Caki2 (cell line): ENCODE data around the gene BCL7B. TPM values are rescaled to one million over a fixed set of nuclear protein-coding genes. Genes with fewer than 3 reads are reported as not detected.
"Not testable (repeated sequence)": the region's sequence is repeated elsewhere in the genome, so short reads cannot be mapped to it uniquely, and the experiment has no call there.

Source experiments
- DNase-seq: peaks from one replicate; pipeline ENCODE4 v3.0.0-alpha.2; 2015; ENCODE audit warnings: low read depth
- in situ Hi-C: cut with HindIII; loops from 2 replicates; pipeline ENCODE4 v1.10.0; 2016; ENCODE audit warnings: low sequenced_read_pairs, low pct_unique_long_range_greater_than_20kb, mixed read lengths
- total RNA-seq: library from RNA; depleted of rRNA; stranded (reverse); fragments of >200 nt; shearing (Covaris generic); gene quantifications from 2 replicates; pipeline ENCODE4 v1.2.3, GENCODE V29; 2014; ENCODE audit warnings: low replicate concordance; rRNA removed

BCL7B gene
- total RNA-seq, 1 experiment from 2014 or later, result 61.7 TPM

DNA sequence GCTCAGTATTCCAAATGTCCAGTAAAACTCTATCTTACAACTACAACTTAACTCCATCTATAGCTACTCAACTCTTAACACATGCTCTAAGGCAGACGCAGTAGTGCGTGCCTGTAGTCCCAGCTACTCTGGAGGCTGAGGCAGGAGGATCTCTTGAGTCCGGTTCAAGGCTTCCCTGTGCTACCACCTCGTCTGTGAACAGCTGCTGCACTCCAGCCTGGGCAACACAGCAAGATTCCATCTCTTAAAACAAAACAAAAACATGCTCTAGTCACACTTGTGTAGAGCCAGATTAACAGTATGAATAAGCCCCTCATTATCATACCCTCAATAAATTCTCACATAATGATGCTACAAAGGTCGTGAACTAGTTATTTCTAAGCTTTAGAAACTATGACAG, 39.0 kb downstream of the BCL7B start:
- in situ Hi-C loops, result no loop called here
- DNase-seq, result no peak

DNA sequence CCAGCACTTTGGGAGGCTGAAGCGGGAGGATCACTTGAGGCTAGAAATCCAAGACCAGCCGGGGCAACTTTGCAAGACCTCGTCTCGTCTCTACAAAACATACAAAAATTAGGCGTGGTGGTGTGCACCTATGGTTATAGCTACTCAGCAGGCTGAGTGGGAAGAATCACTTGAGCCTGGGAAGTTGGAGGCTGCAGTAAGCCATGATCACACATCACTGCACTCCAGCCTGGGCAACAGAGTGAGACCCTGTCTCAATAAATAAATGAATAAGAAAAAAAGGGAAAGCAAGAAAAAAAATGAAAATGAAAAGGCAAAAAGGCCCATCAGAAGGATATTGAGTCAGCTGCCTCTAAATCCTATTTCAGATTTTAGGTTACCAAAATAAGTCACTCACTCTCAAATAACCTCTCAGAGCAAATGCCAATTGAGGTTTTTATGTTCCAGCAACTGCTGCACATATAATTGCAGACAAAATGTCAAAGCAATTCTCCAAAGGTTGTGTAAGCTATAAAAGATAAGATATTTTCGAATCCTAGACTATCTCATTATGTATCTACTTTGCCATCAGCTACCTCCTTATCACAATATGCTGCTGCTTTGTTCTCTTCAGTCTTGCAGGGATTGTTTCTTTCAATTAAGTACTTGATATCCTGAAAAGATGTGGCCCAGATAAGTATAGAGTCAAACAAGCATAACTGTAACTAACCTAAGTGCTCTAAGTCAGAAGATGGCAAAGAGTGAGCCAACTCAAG, 40.1 kb downstream of the BCL7B start:
- in situ Hi-C loops, result no loop called here
- no peak for DNase-seq

DNA sequence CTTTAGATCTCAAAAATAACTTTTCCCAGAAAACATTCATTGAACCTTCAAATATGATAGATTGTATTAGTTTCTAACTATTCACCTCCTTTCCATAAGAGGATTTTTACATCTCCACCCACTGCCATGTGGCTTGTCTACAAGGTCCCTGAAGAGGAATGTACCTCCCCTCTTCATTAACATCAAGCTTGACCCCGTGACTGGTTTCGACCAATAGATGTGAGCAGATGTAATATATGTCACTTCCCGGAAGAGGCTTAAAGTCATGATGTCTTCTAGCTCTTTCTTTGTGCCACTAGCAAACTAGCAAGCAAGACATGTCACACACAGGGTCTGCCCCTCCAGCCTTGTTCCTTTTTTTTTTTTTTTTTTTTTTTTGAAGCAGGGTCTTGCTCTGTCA, 42.3 kb downstream of the BCL7B start:
- DNase-seq, result peak; percentile 22
- in situ Hi-C loops, result no loop called here

DNA sequence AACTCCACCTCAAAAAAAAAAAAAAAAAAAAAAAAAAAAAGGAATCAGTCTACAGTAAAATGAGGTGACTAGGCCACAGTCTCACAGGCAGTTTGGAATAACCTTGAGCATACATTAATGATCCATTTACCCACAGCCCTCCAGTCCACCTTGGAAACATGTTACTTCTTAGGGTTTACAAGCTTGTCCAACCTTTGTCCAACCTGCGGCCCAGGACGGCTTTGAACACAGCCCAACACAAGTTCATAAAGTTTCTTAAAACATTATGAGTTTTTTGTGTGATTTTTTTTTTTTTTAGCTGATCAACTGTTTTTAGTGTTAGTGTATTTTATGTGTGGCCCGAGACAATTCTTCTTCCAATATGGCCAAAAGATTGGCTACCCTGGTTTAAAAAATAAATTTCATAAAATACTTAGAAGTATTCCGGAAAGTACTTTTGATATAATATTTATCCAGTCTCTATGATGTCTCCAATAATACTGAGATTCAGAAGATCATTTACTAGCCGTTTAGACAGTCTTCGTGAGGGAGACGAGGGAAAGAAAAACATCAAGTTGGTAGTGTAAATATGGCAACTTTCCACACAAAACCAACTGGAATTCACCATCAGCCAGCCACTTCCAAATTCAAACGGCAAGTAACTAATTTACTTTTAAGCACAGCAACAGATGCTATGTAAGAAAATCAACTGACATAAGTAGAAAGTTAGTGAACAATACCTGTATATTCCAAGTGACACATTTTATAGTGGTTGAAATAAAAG, 45.3 kb downstream of the BCL7B start:
- peak; percentile 87 for DNase-seq
- in situ Hi-C loops, result no loop called here

DNA sequence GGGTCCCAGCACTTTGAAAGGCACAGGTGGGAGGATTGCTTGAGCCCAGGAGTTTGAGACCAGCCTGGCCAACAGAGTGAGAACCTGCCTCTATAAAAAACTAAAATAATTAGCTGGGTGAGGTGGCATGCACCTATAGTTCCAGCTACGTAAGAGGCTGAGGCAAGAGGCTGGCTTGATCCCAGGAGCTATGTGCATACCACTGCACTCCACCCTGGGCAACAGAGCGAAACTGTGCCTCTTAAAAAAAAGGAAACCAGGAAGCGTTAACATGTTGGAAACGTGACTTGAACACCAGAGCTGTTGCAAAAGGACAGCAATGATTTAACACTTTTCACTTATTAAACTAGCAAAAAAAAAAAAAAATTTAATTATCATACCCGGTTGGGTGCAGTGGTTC, 48.0 kb downstream of the BCL7B start:
- in situ Hi-C loops, result no loop called here
- DNase-seq, result peak; percentile 93

DNA sequence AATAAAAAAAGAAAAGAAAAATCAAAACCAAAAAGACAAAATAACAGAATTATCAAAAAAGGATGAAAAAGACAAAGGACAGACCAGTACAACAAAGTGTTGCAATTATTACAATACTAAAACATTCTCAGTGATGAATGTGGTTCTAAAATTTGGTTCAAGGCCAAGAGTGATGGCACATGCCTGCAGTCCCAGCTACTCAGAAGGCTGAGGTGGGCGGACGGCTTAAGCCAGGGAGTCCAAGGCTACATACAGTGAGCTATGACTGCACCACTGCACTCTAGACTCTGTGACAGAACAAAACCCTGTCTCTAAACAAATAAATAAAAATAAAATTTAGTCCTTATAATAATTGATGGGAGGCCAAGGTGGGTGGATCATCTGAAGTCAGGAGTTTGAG, 49.9 kb downstream of the BCL7B start:
- no peak for DNase-seq
- in situ Hi-C loops, result no loop called here

DNA sequence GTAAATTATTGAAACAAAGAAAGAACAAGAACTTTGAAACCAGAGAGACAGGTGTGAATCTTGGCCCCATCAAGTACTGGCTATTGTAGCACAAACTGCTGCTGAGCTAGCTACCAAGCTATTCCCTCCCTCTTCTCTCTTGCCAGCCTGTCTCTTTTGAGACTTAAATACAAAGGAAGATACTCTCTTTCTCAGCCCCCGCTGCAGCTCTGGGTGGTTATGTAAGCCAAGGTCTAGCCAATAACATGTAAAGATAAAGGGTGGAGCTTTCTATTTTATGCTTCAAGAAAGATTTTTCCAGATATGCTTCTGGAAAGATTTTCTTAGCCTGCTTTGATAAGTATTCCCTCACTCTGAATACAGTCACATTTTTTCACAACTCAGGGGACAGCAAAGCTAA, 52.6 kb downstream of the BCL7B start:
- no peak for DNase-seq
- in situ Hi-C loops, result no loop called here

DNA sequence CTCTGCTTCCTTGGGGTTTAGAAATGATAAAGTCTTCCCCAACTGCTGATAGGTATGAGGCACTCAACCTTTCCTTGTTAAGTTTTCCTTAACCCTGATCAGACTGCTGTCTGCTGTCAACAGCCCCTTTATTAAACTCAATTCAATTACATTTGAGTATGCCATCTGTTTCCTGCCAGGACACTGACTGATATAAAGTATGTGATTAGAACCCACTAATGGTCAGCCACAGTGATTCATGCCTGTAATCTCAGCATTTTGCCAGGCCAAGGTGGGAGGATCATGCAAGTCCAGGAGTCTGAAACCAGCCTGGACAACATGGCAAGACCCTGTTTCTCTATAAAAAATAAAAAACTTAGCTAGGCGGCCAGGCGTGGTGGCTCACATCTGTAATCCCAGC, 53.5 kb downstream of the BCL7B start:
- in situ Hi-C loops, result no loop called here
- DNase-seq, result no peak

DNA sequence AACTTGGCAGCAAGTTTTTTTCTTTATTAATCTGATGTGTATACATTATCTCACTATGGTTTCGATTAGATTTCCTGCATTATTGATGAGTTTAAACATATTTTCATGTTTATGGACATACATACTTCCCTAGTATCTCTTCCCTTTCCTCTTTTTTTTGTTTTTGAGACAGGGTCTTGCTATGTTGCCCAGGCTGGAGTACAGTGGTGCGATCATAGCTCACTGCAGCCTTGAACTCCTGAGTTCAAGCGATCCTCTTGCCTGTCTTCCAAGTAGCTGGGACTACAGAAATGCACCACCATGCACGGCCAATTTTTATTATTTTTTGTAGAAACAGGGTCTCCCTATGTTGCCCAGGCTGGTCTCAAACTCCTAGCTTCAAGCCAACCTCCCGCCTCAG, 54.3 kb downstream of the BCL7B start:
- DNase-seq, result no peak
- in situ Hi-C loops, result no loop called here

DNA sequence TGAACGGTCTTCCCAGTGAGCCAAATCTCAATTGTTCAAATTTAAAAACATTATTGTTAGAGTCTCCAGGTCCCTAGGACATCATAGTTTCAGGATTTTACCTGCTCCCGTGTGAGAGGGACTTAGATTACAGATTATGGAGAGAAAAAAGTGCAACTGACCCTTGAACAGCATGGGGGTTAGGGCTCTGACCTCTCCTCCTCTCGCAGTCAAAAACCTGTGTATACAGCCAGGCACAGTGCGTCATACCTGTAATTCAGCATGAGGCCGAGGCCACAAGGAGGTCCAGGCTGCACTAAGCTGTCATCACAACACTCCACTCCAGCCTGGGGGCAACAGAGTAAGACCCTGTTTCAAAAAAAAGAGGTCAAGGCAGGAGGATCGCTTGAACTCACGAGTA, 60.9 kb downstream of the BCL7B start:
- DNase-seq, result no peak
- in situ Hi-C loops, result no loop called here

DNA sequence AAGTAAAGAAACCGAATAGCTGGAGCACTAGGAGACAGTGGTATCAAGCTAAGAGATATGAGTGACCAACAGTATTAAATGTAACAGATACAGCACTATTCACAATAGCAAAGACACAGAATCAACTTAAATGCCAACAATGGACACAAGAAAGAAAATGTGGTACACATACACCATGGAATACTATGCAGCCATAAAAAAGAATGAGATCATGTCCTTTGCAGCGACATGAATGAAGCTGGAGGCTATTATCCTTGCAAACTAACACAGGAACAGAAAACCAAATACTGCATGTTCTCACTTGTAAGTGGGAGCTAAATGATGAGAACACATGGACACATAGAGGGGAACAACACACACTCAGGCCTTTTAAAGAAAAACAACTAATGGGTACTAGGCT, 62.0 kb downstream of the BCL7B start:
- DNase-seq, in situ Hi-C loops: not testable (repeated sequence)

DNA sequence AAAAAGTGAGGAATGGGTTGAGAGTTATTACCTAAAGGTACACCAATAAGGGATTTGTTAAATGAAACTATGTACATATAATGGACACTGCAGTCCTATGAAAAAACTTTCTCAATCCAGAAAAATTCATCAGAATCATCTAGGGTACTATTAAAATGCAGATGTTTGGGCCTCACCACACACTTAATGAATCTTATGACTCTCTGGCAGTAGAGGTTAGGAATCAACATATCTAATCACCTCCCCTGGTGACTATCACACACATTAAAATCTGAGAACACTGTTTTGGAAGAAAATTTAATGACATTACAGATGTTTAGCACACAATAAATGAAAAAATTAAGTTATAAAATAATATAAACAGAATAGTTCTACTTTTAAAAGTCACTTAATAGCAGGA, 67.5 kb downstream of the BCL7B start:
- DNase-seq, result no peak
- in situ Hi-C loops, result no loop called here

DNA sequence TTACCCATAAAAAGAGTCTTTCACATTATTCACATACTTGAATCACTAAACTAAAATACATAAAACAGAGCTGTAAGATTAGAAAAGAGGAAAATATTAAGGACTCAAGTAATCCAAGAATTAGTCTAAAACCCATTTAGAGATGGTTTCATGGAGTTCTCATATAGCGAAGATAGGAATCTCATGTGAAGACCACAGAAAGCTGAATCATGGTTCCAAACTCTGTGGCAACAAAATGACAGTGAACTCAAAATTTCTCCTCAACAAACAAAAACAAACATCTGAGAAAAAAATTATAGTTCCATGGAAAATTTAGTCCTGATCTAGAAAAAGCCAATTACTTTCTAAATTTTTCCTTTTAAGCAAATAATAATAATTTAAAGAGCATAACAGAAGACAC, 70.0 kb downstream of the BCL7B start:
- DNase-seq, result no peak
- in situ Hi-C loops, result no loop called here

Other genes starting within 250 kb of the BCL7B start
- gene NSUN5, start 248.9 kb downstream of the BCL7B start, total RNA-seq, result 58.0 and 64.4 TPM in 2 replicates
- gene TRIM50, start 229.6 kb downstream of the BCL7B start, total RNA-seq, result not detected in 2 replicates
- not detected in 2 replicates for gene FKBP6, start 229.5 kb downstream of the BCL7B start, total RNA-seq
- 1.2 and 4.9 TPM in 2 replicates for gene FZD9, start 123.9 kb downstream of the BCL7B start, total RNA-seq
- 50.9 and 54.6 TPM in 2 replicates for gene BAZ1B, start 35.4 kb downstream of the BCL7B start, total RNA-seq
- 88.6 and 128 TPM in 2 replicates for gene TBL2, start 20.9 kb upstream of the BCL7B start, total RNA-seq
- gene MLXIPL, start 66.8 kb upstream of the BCL7B start, total RNA-seq, result not detected in 2 replicates
- 4.5 and 12.9 TPM in 2 replicates for gene VPS37D, start 110.1 kb upstream of the BCL7B start, total RNA-seq
- gene DNAJC30, start 125.8 kb upstream of the BCL7B start, total RNA-seq, result 10.7 and 20.2 TPM in 2 replicates
- 110 and 151 TPM in 2 replicates for gene BUD23, start 125.9 kb upstream of the BCL7B start, total RNA-seq
- 8.5 and 25.7 TPM in 2 replicates for gene STX1A, start 162.0 kb upstream of the BCL7B start, total RNA-seq
- 36.2 and 45.0 TPM in 2 replicates for gene ABHD11, start 181.1 kb upstream of the BCL7B start, total RNA-seq
- gene CLDN3, start 212.6 kb upstream of the BCL7B start, total RNA-seq, result 43.4 and 69.4 TPM in 2 replicates